IMR-90 (cell line): Measurements from ENCODE around the gene RYR3. TPM values are rescaled to one million over a fixed set of nuclear protein-coding genes. Genes with fewer than 3 reads are reported as not detected.

Experiments
- ATAC-seq: fragments of 200-7000 bp; cut with Tn5 transposase; 2 replicates; pipeline ENCODE4 v1.9.1; 2020; ENCODE audit warnings: low read depth, mild to moderate bottlenecking, moderate library complexity
- BruUV-seq: library from RNA; stranded (reverse); fragments of 400-500 nt; replicated peaks from 2 replicates; lab custom pipeline; 2021; lab: Mats Ljungman, UMichigan
- CTCF ChIA-PET: fragments of 300-600 bp; formaldehyde crosslinking; extraction: SDS; loops from one replicate; lab custom pipeline; 2021; ENCODE audit warnings: antibody characterized with exemption; lab: Yijun Ruan, JAX
- POLR2A ChIA-PET: fragments of 300-600 bp; sonication (Branson Sonifier 250); formaldehyde crosslinking; loops from one replicate; lab custom pipeline; 2022; ENCODE audit warnings: antibody characterized with exemption; ENCODE audit not compliant: unreplicated experiment; lab: Charles Lee
- DNase-seq: peaks from one replicate; pipeline ENCODE4 v3.0.0; 2013
- H2AFZ ChIP-seq: replicated peaks from 2 replicates; pipeline ENCODE3; 2013; ENCODE audit warnings: low read length, mild to moderate bottlenecking; ENCODE audit not compliant: poor library complexity
- H2AK5ac ChIP-seq: 2 replicates; pipeline ENCODE4 v1.6.1; 2013; ENCODE audit warnings: low read depth, low read length, inconsistent platforms
- H2AK9ac ChIP-seq: replicated peaks from 2 replicates; pipeline ENCODE3; 2013; ENCODE audit warnings: mild to moderate bottlenecking, low read depth, low read length, moderate library complexity; ENCODE audit not compliant: poor library complexity
- H2BK120ac ChIP-seq: 2 replicates; pipeline ENCODE4 v1.6.1; 2013; ENCODE audit warnings: low read depth, low read length, inconsistent platforms
- H2BK15ac ChIP-seq: 3 replicates; pipeline ENCODE4 v1.6.1; 2013; ENCODE audit warnings: low read depth, low read length, inconsistent platforms
- H2BK20ac ChIP-seq: 2 replicates; pipeline ENCODE4 v1.6.1; 2013; ENCODE audit warnings: low read depth, mild to moderate bottlenecking, inconsistent platforms, low read length, moderate library complexity
- H2BK5ac ChIP-seq: 2 replicates; pipeline ENCODE4 v1.6.1; 2013; ENCODE audit warnings: mild to moderate bottlenecking, low read depth, low read length, inconsistent platforms; ENCODE audit not compliant: poor library complexity, severe bottlenecking
- H3K14ac ChIP-seq: replicated peaks from 2 replicates; pipeline ENCODE4 v1.6.1; 2013; ENCODE audit warnings: low read depth, low read length, inconsistent platforms
- H3K18ac ChIP-seq: 2 replicates; pipeline ENCODE4 v1.6.1; 2013; ENCODE audit warnings: low read depth, low read length, control low read depth
- H3K23ac ChIP-seq: 2 replicates; pipeline ENCODE4 v1.6.1; 2013; ENCODE audit warnings: low read depth, low read length, inconsistent platforms
- H3K27ac ChIP-seq: 2 replicates; pipeline ENCODE4 v1.5.1; 2013; ENCODE audit warnings: mild to moderate bottlenecking, control low read depth, low read length; ENCODE audit not compliant: insufficient read depth
- H3K27me3 ChIP-seq: 2 replicates; pipeline ENCODE4 v1.6.1; 2013; ENCODE audit warnings: low read length; ENCODE audit not compliant: control insufficient read depth, insufficient read depth
- H3K36me3 ChIP-seq: 2 replicates; pipeline ENCODE4 v1.6.1; 2013; ENCODE audit warnings: low read length, mixed read lengths; ENCODE audit not compliant: control insufficient read depth, insufficient read depth
- H3K4ac ChIP-seq: 2 replicates; pipeline ENCODE4 v1.6.1; 2013; ENCODE audit warnings: low read depth, low read length, inconsistent platforms
- H3K4me1 ChIP-seq: 2 replicates; pipeline ENCODE4 v1.6.1; 2013; ENCODE audit warnings: low read length, mixed read lengths; ENCODE audit not compliant: control insufficient read depth, insufficient read depth
- H3K4me2 ChIP-seq: 2 replicates; pipeline ENCODE4 v1.6.1; 2013; ENCODE audit warnings: low read depth, mild to moderate bottlenecking, control low read depth, low read length, moderate library complexity
- H3K4me3 ChIP-seq: 2 replicates; pipeline ENCODE4 v1.5.1; 2013; ENCODE audit warnings: low read depth, mild to moderate bottlenecking, control low read depth, low read length, moderate library complexity; ENCODE audit not compliant: insufficient read depth
- H3K56ac ChIP-seq: 2 replicates; pipeline ENCODE4 v1.6.1; 2013; ENCODE audit warnings: low read length, inconsistent platforms; ENCODE audit not compliant: insufficient read depth; ENCODE audit errors: extremely low read depth
- H3K79me1 ChIP-seq, 2 experiments: 2 replicates each; pipeline ENCODE4 v1.6.1; 2013; ENCODE audit warnings: low read length in 2 of 2, inconsistent platforms in 1 of 2, low read depth in 1 of 2
- H3K9ac ChIP-seq: 2 replicates; pipeline ENCODE4 v1.6.1; 2013; ENCODE audit warnings: low read depth, low read length, control low read depth
- H3K9me1 ChIP-seq: 2 replicates; pipeline ENCODE4 v1.6.1; 2013; ENCODE audit warnings: low read length, inconsistent platforms; ENCODE audit not compliant: insufficient read depth
- H3K9me3 ChIP-seq: 2 replicates; pipeline ENCODE4 v1.6.1; 2013; ENCODE audit warnings: low read length; ENCODE audit not compliant: control insufficient read depth, insufficient read depth
- H4K20me1 ChIP-seq: 2 replicates; pipeline ENCODE4 v1.6.1; 2013; ENCODE audit warnings: low read length, inconsistent platforms; ENCODE audit not compliant: insufficient read depth
- H4K5ac ChIP-seq: 2 replicates; pipeline ENCODE4 v1.6.1; 2013; ENCODE audit warnings: mild to moderate bottlenecking, low read depth, low read length, control low read depth
- H4K8ac ChIP-seq, 2 experiments: 2 replicates each; pipeline ENCODE4 v1.6.1; 2013; ENCODE audit warnings: low read depth in 2 of 2, low read length in 2 of 2, control low read depth in 1 of 2, inconsistent platforms in 1 of 2
- H4K91ac ChIP-seq: 2 replicates; pipeline ENCODE4 v1.6.1; 2013; ENCODE audit warnings: low read depth, low read length, inconsistent platforms; ENCODE audit not compliant: insufficient read depth
- BHLHE40 ChIP-seq: fragments of 150-350 bp; IDR thresholded peaks from 2 replicates; pipeline ENCODE4 v1.6.1; 2016; ENCODE audit warnings: mild to moderate bottlenecking, low read depth, low read length
- CHD1 ChIP-seq: IDR thresholded peaks from 2 replicates; pipeline ENCODE4 v1.6.1; 2012; ENCODE audit warnings: low read depth, low read length, improper control_type of control experiment
- FOS ChIP-seq: fragments of 150-350 bp; IDR thresholded peaks from 2 replicates; pipeline ENCODE4 v1.6.1; 2016; ENCODE audit warnings: low read depth, low read length
- MAZ ChIP-seq: IDR thresholded peaks from 2 replicates; pipeline ENCODE4 v1.6.1; 2012; ENCODE audit warnings: low read depth, mild to moderate bottlenecking, low read length, improper control_type of control experiment, moderate library complexity, borderline replicate concordance
- RAD21 ChIP-seq: IDR thresholded peaks from 2 replicates; pipeline ENCODE4 v1.6.1; 2012; ENCODE audit warnings: low read length, improper control_type of control experiment
- SMC3 ChIP-seq: fragments of 150-350 bp; IDR thresholded peaks from 2 replicates; pipeline ENCODE4 v1.6.1; 2016; ENCODE audit warnings: low read depth, mild to moderate bottlenecking, antibody characterized with exemption, low read length, moderate library complexity
- USF2 ChIP-seq: fragments of 150-350 bp; IDR thresholded peaks from 2 replicates; pipeline ENCODE4 v1.6.1; 2017; ENCODE audit warnings: mild to moderate bottlenecking, antibody characterized with exemption, low read length, low read depth
- WGBS, 2 experiments: methylation state at CpG; one replicate each; pipeline versions ENCODE4 v1.1.5 to v1.1.7; 2013; ENCODE audit warnings: missing lambda C conversion rate in 2 of 2; ENCODE audit not compliant: insufficient read length in 1 of 2; ENCODE audit errors: extremely low coverage in 2 of 2; 5-methylcytosine and 5-hydroxymethylcytosine counted together
- dilution Hi-C: fragments of 300-500 bp; cut with HindIII; formaldehyde crosslinking; loops from one replicate; pipeline ENCODE4 v1.14.3; 2018; ENCODE audit warnings: low sequenced_read_pairs; ENCODE audit not compliant: unreplicated experiment
- in situ Hi-C: fragments of 300-500 bp; cut with MboI; formaldehyde crosslinking; loops from 3 replicates; pipeline ENCODE4 v1.14.3; 2019; ENCODE audit warnings: low sequenced_read_pairs, inconsistent platforms, mixed read lengths
- intact Hi-C: fragments of 100-400 bp; cut with micrococcal nuclease; formaldehyde crosslinking; loops from 2 replicates; pipeline ENCODE4 v1.10.0; 2022
- polyA plus RNA-seq, 3 experiments: library from polyadenylated mRNA; depleted of rRNA; stranded (reverse); fragments of >200 nt; gene quantifications; 2 replicates each; pipeline ENCODE4 v1.2.3, GENCODE V29; 2012; ENCODE audit warnings: low replicate concordance in 1 of 3
- total RNA-seq: library from RNA; depleted of rRNA; stranded (reverse); fragments of >200 nt; gene quantifications from 2 replicates; pipeline ENCODE4 v1.2.3, GENCODE V29; 2012

RYR3 gene
- total and polyA plus RNA-seq, 2 of the 4 experiments (the other 2 are of a cell fraction), result 0.18 TPM; not detected in 1

GRCh38 chr15:33678602-33679001, 367.8 kb downstream of the RYR3 start:
- H3K9ac ChIP-seq, result no peak overlapping the region
- H3K27ac ChIP-seq, result no peak overlapping the region
- TF ChIP-seq SMC3 (no peak), RAD21 (no peak), MAZ (no peak), BHLHE40 (no peak), USF2 (no peak), FOS (no peak), CHD1 (no peak)
- H2BK15ac ChIP-seq, result no peak overlapping the region
- H4K91ac ChIP-seq, result no peak overlapping the region
- WGBS, 2 experiments, result 33% methylated on average over 1 of the region's 5 CpGs; no CpG with 5 or more reads in 1 of the 2 experiments
- no peaks in the 10 kb centered on the region for H3K9me1 ChIP-seq
- no peak overlapping the region for H3K56ac ChIP-seq
- H3K36me3 ChIP-seq, result no peaks in the 10 kb centered on the region
- H2BK5ac ChIP-seq, result no peak overlapping the region
- H3K4me1 ChIP-seq, result no peaks in the 10 kb centered on the region
- no peak overlapping the region for H2BK120ac ChIP-seq
- ATAC-seq (no peak), DNase-seq (no peak)
- in situ Hi-C loops, result loop anchor here (25.0 kb wide), 1 partner anchor 616 kb away; no protein-coding TSS in a partner anchor
- no peak overlapping the region for H3K4me3 ChIP-seq
- H3K14ac ChIP-seq, result no peak overlapping the region
- H3K23ac ChIP-seq, result no peak overlapping the region
- dilution Hi-C loops, result no loop called here
- H3K4me2 ChIP-seq, result no peak overlapping the region
- no peak overlapping the region for H4K5ac ChIP-seq
- intact Hi-C loops, result no loop called here
- no peak overlapping the region for H2BK20ac ChIP-seq
- no peak overlapping the region for H4K8ac ChIP-seq
- no peak overlapping the region for H2AK9ac ChIP-seq
- H3K27me3 ChIP-seq, result peaks cover 6% of the 10 kb centered on the region
- no peaks in the 10 kb centered on the region for H4K20me1 ChIP-seq
- H2AFZ ChIP-seq, result no peak overlapping the region
- no TSS peak for BruUV-seq
- H3K79me1 ChIP-seq, result no peaks in the 10 kb centered on the region
- POLR2A ChIA-PET, result no interaction called here
- CTCF ChIA-PET, result no interaction called here
- H3K18ac ChIP-seq, result no peak overlapping the region
- no peak overlapping the region for H2AK5ac ChIP-seq
- H3K9me3 ChIP-seq, result no peaks in the 10 kb centered on the region
- H3K4ac ChIP-seq, result no peak overlapping the region
